Left hindlimb (tissue), 1 donor: ENCODE data around the gene HDX.
"Not testable (repeated sequence)": the region's sequence is repeated elsewhere in the genome, so short reads cannot be mapped to it uniquely, and the experiment has no call there.

Source experiments
- DNase-seq: peaks from one replicate; pipeline ENCODE4 v3.0.0-alpha.2; 2018

Gene HDX

DNA sequence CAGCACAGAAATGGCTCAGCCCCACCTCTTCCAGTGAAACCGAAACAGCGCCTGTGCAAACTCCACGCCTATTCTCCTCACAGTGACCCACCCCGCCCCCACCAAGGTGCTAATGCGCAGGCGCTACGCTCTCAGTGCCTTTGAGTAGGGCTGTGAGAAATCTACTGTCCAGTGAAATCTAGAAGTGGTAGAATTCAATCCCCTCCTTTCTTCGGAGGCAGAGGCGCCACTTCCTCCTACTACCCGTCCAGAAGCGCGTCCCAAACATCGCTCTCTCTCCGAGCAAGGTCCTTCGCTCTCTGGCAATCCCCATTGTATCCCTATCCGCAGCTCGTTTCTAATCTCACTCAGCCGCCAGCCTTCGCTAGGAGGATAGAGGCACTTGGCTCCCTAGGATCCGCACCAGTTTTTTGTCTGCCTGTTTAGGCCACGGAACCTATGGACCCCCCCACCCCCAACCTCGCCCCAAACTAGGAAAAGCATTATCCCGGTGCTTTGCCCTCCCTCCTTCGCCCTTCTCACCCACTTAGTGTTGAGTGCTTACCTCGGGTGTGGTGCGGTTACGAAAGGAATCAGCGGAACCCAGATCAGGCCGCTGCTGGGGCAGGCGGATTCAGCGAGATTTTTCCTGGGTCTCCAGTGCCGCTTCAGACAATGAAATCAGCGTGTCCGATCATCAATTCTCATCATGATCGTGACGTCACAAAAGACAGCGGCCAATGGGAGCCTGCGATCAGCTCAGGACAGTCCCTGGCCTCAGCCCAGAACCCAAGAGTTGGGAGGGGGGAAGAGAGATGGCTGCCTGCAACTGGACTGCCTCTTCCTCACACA, at the start of gene HDX:
TSS of gene HDX (minus strand) at position 656 of the 831 bp plus-strand sequence. CDS start 27,056 bp downstream, outside the sequence.
- peak; percentile 92 for DNase-seq

GRCh38 chrX:84541315-84541714, 39.1 kb upstream of the HDX start:
- DNase-seq = not testable (repeated sequence)

DNA sequence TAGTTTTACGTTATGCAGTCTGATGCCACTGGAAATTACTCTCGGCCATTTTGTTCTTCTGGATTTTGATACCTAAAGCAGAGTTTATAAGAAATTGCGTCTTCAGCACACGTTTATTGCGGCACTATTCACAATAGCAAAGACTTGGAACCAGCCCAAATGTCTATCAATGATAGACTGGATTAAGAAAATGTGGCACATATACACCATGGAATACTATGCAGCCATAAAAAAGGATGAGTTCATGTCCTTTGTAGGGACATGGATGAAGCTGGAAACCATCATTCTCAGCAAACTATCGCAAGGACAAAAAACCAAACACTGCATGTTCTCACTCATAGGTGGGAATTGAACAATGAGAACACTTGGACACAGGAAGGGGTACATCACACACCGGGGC, 35.4 kb upstream of the HDX start:
- not testable (repeated sequence) for DNase-seq

GRCh38 chrX:84488426-84488825, 13.8 kb downstream of the HDX start:
- DNase-seq = no peak

GRCh38 chrX:84487365-84488353, 14.6 kb downstream of the HDX start:
- DNase-seq = no peak

DNA sequence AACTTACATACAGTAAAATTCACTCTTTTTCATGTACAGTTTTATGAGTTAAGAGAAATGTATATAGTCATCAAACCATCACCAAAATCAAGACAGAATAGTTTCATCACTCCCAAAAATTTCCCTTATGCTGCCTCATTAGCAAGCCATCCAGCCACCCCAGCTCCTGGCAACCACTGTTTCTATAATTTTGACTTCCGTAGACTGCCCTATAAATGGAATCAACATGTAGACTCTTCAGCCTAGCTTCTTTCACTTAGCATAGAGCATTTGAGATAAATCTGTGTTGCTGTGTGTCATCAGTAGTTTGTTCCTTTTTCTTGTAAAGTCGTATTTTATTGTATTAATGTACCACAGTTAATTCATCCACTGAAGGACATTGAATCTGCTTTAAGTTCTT, 23.2 kb downstream of the HDX start:
- no peak for DNase-seq

- DNase-seq = no peak
Measured at GRCh38 chrX:84477114-84477513, 25.1 kb downstream of the HDX start.

GRCh38 chrX:84475596-84475995, 26.7 kb downstream of the HDX start:
- no peak for DNase-seq

GRCh38 chrX:84475101-84475500, 27.2 kb downstream of the HDX start:
- no peak for DNase-seq

- DNase-seq = no peak
Measured at GRCh38 chrX:84469226-84469625, 33.0 kb downstream of the HDX start.

GRCh38 chrX:84467898-84468297, 34.4 kb downstream of the HDX start:
- DNase-seq = no peak

- no peak for DNase-seq
Measured at GRCh38 chrX:84453351-84454246, 48.7 kb downstream of the HDX start.

DNA sequence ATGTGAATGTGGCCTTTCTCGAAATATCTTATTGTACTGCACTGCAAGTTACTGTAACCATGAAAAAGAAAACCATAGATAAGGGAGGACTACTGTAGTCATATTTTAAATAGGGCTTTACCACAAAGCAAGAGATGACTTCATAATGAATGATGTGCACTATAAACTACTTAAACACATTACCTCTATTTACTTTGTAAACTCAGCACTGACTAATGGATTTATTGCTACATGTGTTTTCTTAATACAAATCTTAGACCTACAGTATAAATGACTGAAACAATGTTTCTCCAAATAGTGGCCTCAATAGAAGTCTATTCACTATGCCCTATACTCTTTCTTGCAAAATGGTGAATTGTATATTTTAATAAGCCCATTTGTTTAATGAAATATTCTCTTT, 61.1 kb downstream of the HDX start:
- no peak for DNase-seq

DNA sequence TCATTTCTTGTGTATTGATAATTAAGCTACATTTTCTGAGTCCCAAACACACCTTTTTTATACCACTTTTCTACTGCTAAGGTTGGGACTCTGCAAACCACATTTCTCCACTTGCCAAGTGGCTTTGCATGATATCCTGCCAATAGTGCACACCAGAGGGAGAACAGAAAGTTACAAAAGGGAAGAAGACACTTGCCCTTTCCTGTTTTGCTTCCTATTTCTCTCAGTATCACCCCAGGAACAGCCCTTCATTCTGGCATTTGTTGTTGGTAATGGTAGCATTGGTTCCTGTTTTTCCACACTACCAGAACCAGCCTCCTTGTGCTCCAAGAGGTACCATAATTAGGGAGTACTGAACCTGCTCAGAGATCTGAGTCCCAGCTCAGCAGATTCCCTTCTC, 87.1 kb downstream of the HDX start:
- DNase-seq = no peak

DNA sequence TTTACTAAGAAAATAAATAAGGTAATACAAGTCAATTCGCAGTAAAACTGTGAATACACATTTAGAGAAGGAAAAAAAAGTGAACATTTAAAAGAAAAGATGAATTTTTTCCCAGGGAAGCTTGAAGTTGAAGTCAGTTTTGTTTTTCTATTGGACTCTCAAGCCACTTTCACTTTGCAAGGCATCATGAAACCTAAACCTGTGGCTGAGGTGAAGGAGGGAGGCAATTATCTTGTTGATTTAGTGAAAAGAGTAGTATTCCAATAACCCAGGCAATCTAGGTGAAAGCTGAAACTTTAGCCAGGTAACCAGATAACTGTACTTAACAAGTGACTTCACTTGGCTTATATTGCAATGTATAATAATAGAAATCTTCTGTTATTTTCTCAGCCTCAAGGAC, 138.6 kb downstream of the HDX start:
- no peak for DNase-seq

DNA sequence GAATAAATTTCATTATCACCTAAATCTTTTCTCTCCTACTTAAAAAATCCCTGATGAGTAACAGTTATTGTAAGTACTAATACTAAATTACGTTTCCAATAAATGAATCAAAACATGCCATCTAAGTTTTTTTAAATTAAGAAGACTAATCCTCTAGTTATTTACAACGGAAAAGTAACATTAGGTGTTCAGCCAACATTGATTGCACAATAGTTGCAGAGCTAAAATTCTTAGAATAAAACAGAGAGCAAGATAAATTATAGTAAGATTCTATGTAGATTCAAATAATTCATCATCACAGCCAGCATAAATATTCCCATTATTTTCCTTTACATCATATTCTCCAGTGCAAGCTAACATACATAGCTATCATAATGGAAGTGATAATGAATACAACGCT, 139.2 kb downstream of the HDX start:
- no peak for DNase-seq

DNA sequence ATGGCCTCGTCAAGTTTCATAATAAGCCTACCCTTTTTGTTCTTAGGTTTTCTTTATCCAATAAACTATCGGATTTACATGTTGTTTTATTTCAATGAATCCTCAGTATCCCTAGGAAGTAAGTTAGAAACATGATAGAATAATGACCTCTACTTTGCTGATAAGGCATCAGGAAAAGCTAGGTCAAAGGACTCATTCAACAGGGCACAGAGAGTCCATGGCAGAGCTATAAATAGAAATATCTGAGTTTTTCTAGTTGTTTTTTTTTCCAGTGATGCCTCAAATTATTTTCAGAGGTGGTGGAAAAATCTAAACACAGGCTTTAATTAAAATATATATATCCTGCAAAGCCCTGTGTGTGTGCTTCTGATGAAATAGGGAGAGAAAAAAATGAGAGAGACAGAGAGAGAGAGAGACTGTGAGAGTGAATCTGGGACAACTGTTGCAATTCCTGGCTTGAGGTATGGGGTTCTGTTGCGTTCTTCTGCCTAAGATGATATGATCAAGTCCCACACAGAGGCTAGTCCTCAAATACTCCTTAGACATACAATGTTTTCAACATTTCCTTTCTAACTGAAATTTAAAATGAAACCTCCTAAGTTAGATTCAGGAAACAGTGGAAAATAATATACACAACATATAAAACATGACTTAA, 139.9 kb downstream of the HDX start:
- no peak for DNase-seq

- DNase-seq = no peak
Measured at GRCh38 chrX:84358271-84358670, 144.0 kb downstream of the HDX start.

GRCh38 chrX:84357296-84357695, 145.0 kb downstream of the HDX start:
- DNase-seq = no peak

DNA sequence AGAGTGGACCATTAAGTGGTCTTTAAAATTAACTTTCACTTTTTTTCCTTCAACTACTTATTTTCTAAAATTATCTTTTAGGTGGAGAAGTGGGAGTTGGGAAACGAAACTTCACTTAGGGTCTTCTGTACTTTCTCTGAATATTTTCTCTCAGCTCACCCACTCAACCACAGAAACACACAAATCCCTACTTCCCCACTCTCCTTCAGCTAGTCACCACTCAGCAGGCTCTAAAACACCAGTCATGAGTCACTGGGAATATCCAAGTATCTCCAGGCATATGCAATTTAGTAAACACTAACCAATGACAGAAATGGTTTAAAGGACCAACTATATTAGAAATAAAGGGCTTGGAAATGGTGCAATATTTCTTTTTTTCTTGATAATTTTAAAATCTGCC, 161.3 kb downstream of the HDX start:
- no peak for DNase-seq

DNA sequence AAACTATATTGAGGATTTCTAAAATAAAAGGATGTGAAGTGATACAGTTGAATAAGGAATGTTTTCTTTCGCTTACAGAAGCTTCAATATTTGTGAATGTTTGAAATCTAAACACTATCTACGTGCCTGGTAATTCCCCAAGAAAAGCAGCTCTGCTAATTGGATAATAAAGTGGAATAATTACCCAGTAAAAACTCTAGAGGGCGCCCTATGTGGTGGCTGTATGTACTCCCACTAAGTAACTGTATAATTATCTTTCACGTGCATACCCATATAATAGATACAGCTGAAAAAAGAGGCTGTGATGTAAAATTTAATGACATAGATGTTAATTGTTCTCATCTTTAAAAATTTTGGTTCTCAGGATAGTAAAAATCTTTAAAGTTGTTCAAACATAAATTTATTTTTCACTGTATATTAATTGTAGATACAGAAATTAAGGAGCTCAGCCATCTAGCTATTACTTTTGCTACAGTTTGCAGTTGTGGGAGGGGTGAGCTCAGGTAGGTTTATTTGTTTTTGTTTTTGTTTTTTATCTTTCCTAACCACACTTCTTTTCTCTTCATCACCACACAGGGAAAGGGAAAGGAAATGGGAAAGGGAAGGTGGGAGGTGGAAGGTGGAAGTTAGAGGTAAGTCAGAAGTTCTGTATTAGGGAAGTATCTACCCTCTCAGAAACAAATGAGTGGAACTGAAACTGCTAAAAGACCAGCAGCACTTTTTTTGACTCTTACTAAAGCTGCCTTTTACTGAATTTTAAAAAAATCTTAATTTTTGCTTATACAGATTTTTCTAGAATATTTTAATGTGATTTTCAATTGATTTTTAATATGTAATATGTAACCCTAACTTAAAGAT, 162.5 kb downstream of the HDX start:
- DNase-seq = no peak
